MM.1S (cell line): Measurements from ENCODE around the gene XYLT2.
"Not testable (repeated sequence)": the region's sequence is repeated elsewhere in the genome, so short reads cannot be mapped to it uniquely, and the experiment has no call there.

ENCODE experiments used
- DNase-seq: peaks from one replicate; pipeline ENCODE4 v3.0.0-alpha.2; 2015
- H2AFZ ChIP-seq: fragments of 300-600 bp; sonication (generic); 2 replicates; pipeline ENCODE4 v1.6.0; 2016; ENCODE audit warnings: antibody characterized with exemption, low read length
- H3F3A ChIP-seq: fragments of 300-600 bp; sonication (generic); 2 replicates; pipeline ENCODE4 v1.6.1; 2016; ENCODE audit warnings: mild to moderate bottlenecking, antibody characterized with exemption, low read length, moderate library complexity, mixed read lengths; ENCODE audit not compliant: insufficient read depth
- H3K27ac ChIP-seq: fragments of 300-600 bp; sonication (generic); 2 replicates; pipeline ENCODE4 v1.5.1; 2016; ENCODE audit warnings: mild to moderate bottlenecking, low read length
- H3K27me3 ChIP-seq: fragments of 300-600 bp; sonication (generic); replicated peaks from 2 replicates; pipeline ENCODE4 v1.6.0; 2016; ENCODE audit warnings: low read length; ENCODE audit not compliant: insufficient read depth
- H3K36me3 ChIP-seq: fragments of 300-600 bp; sonication (generic); replicated peaks from 2 replicates; pipeline ENCODE4 v1.6.1; 2016; ENCODE audit warnings: mild to moderate bottlenecking, low read length, mixed read lengths; ENCODE audit not compliant: insufficient read depth
- H3K4me1 ChIP-seq: fragments of 300-600 bp; sonication (generic); 2 replicates; pipeline ENCODE4 v1.6.1; 2016; ENCODE audit warnings: low read length, mixed read lengths
- H3K4me2 ChIP-seq: fragments of 300-600 bp; sonication (generic); 2 replicates; pipeline ENCODE4 v1.6.0; 2016; ENCODE audit warnings: low read depth, low read length
- H3K4me3 ChIP-seq: fragments of 300-600 bp; sonication (generic); 2 replicates; pipeline ENCODE4 v1.5.1; 2016; ENCODE audit warnings: low read length, mixed read lengths
- H3K79me2 ChIP-seq: fragments of 300-600 bp; sonication (generic); 2 replicates; pipeline ENCODE4 v1.6.1; 2016; ENCODE audit warnings: mixed run types, low read length, mixed read lengths
- H3K9ac ChIP-seq: fragments of 300-600 bp; sonication (generic); 2 replicates; pipeline ENCODE4 v1.6.1; 2016; ENCODE audit warnings: low read length, mixed read lengths
- H3K9me2 ChIP-seq: fragments of 300-600 bp; sonication (generic); replicated peaks from 2 replicates; pipeline ENCODE4 v1.6.1; 2016; ENCODE audit warnings: mild to moderate bottlenecking, low read length, mixed read lengths; ENCODE audit not compliant: insufficient read depth
- H3K9me3 ChIP-seq: fragments of 300-600 bp; sonication (generic); replicated peaks from 2 replicates; pipeline ENCODE4 v1.6.1; 2016; ENCODE audit warnings: mild to moderate bottlenecking, low read length, mixed read lengths; ENCODE audit not compliant: insufficient read depth
- H4K20me1 ChIP-seq: fragments of 300-600 bp; sonication (generic); 2 replicates; pipeline ENCODE4 v1.6.1; 2016; ENCODE audit warnings: mild to moderate bottlenecking, low read length, moderate library complexity, mixed read lengths; ENCODE audit not compliant: insufficient read depth
- EZH2 ChIP-seq: fragments of 300-600 bp; sonication (generic); optimal IDR thresholded peaks from 2 replicates; pipeline ENCODE3; 2017; ENCODE audit warnings: low read depth, mild to moderate bottlenecking, antibody characterized with exemption, low read length, mixed read lengths
- EZH2phosphoT487 ChIP-seq: fragments of 300-600 bp; sonication (generic); IDR thresholded peaks from 2 replicates; pipeline ENCODE4 v1.6.1; 2018; ENCODE audit warnings: antibody characterized with exemption, low read length
- TF ChIP-seq, protein P1 (sequence below): fragments of 300-600 bp; sonication (generic); IDR thresholded peaks from 2 replicates; pipeline ENCODE4 v1.5.1; 2016; ENCODE audit warnings: antibody characterized with exemption, low read length, mixed read lengths

XYLT2 gene

DNA sequence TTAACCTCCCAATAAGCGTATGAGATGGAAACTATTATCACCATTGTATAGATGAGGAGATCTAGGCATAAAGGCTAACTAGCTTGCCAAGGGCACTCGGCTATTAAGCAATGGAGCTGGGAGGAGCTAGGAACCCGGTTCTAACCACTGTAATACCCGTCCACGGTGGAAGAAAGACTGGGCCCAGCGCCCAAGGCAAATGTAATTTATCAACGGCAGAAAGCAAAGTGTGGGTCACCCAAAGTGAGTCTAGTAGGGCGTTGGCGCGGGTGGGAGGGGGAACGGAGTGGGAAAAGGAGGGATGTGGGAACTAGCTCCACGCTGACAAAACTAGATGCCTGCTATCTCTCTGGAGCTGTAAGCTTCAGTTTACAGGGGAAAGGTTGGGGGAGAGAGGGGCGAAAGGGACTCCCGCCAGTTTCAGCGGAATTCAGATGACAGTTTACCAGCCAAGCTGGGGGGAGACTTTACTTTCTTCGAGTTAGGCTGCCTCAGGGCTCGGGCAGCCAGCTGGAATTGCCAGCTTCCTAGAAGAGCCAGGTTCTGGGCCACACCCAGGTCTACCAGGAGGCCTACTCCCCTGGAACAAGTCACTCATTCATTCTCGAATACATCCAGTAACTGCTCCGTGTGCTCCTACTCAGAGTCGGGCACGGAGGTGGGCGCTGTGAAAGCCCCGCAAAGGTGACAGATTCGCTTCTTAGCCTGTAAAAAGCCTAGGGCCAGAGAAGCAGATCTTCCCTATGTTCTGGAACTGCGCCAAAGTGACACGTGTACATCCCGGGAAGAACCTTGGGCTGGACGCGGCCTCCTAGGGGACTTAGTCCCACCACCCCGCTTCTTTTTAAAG, 50.6 kb downstream of the XYLT2 start:
- peaks cover 23% of the 10 kb centered on the region; the same call in 1 of the 2 replicates for H3F3A ChIP-seq
- TF ChIP-seq EZH2 (no peak), EZH2phosphoT487 (no peak)
- TF ChIP-seq, protein P1, sequence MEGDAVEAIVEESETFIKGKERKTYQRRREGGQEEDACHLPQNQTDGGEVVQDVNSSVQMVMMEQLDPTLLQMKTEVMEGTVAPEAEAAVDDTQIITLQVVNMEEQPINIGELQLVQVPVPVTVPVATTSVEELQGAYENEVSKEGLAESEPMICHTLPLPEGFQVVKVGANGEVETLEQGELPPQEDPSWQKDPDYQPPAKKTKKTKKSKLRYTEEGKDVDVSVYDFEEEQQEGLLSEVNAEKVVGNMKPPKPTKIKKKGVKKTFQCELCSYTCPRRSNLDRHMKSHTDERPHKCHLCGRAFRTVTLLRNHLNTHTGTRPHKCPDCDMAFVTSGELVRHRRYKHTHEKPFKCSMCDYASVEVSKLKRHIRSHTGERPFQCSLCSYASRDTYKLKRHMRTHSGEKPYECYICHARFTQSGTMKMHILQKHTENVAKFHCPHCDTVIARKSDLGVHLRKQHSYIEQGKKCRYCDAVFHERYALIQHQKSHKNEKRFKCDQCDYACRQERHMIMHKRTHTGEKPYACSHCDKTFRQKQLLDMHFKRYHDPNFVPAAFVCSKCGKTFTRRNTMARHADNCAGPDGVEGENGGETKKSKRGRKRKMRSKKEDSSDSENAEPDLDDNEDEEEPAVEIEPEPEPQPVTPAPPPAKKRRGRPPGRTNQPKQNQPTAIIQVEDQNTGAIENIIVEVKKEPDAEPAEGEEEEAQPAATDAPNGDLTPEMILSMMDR = no peak
- H3K27me3 ChIP-seq = no peaks in the 10 kb centered on the region
- H2AFZ ChIP-seq = no peak overlapping the region
- no peaks in the 10 kb centered on the region for H3K9me3 ChIP-seq
- peaks cover 54% of the 10 kb centered on the region for H3K79me2 ChIP-seq
- H3K36me3 ChIP-seq = peaks cover 25% of the 10 kb centered on the region; the same call in 1 of the 2 replicates
- no peaks in the 10 kb centered on the region for H4K20me1 ChIP-seq
- H3K9me2 ChIP-seq = no peaks in the 10 kb centered on the region
- peak overlapping the region; percentile 89 for H3K4me2 ChIP-seq
- H3K4me3 ChIP-seq = peak overlapping the region; percentile 98
- peaks cover 31% of the 10 kb centered on the region for H3K4me1 ChIP-seq
- H3K9ac ChIP-seq = peak overlapping the region; percentile 99
- peak; percentile 19 for DNase-seq
- H3K27ac ChIP-seq = peak overlapping the region; percentile 53; the same call in 1 of the 2 replicates

DNA sequence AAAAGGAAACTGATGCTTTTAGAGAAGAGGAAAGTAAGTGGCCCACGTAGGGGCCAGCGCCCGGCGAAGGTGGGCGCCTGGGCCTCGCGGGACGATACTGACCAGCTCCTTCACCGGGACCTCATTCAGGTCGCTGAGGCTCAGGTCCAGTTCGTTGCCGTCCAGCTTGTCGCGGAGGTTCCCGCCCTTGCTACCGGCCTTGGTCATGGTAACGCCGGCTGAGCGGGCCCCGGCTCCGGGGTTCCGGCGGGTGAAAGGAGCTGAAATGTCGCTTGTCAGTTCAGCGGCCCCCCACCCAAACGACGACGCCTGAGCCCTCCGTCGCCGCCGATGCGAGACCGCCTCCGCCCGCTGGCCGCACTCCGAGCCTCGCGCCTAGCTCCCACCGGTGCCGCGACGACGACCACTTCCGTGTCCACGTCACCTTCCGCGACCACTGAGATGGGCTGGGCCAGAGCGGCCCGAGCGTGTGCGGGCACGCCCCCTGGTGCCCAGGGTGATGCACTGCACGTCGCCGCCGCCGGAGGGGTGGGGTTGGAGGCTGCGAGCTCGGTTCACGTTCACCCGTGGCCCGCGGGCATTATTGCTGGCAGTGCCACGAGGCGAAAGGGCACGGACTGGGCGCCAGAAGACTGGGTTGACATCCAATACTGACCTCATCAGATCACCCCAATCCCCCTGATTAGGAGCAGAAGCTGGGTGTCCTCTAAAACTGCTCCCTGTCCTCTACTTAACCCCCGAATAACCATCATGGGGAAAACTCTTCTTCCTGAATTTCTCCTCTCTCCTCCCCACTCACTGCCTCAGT, 51.4 kb downstream of the XYLT2 start, which contains the start of gene LRRC59:
TSS of gene LRRC59 (minus strand) at position 413 of the 808 bp plus-strand sequence. CDS start at position 207, 206 bp downstream.
- Histone ChIP-seq H3K79me2 (peaks cover 51% of the 10 kb centered on the region), H3K27me3 (no peaks in the 10 kb centered on the region), H3F3A (0 out of 2 replicates have a peak, but pooled peaks cover 15% of the 10 kb centered on the region), H4K20me1 (no peaks in the 10 kb centered on the region), H3K36me3 (peaks cover 20% of the 10 kb centered on the region; the same call in 1 of the 2 replicates), H3K9me3 (no peaks in the 10 kb centered on the region), H2AFZ (peak within 1 kb of the TSS; percentile 92), H3K4me1 (peaks cover 24% of the 10 kb centered on the region), H3K9ac (peak within 1 kb of the TSS; percentile 99), H3K4me3 (peak within 1 kb of the TSS; percentile 98), H3K9me2 (no peaks in the 10 kb centered on the region), H3K27ac (peak within 1 kb of the TSS; percentile 53; the same call in 1 of the 2 replicates), H3K4me2 (peak within 1 kb of the TSS; percentile 89)
- DNase-seq = peak; percentile 81
- TF ChIP-seq, protein P1 = peak; percentile 97
- TF ChIP-seq EZH2phosphoT487 = no peak

DNA sequence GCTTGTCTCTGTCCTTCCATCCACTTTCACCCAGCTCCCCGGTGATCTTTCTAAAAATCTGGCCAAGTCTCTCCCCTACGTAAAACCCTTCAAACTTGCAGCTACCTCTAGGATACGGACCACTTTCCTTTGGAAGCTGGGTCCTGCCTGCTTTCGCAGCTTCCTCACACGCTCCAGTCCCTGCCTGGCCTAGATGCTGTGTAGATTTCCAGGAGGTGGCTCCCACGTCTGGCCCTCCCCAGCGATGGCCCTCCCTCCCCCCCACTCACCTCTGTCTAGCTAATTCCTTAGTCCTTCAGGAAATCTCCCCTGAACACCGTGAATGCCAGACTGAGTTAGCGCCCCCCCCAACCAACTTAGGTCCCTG, 52.0 kb downstream of the XYLT2 start:
- Histone ChIP-seq H3K27me3 (no peaks in the 10 kb centered on the region), H4K20me1 (no peaks in the 10 kb centered on the region), H3F3A (0 out of 2 replicates have a peak, but pooled peaks cover 10% of the 10 kb centered on the region), H3K9ac (peak overlapping the region; percentile 35; the same call in 1 of the 2 replicates), H3K79me2 (peaks cover 46% of the 10 kb centered on the region), H3K4me2 (peak overlapping the region; percentile 89), H3K4me3 (peak overlapping the region; percentile 98), H3K27ac (no peak overlapping the region), H3K9me2 (no peaks in the 10 kb centered on the region), H3K4me1 (peaks cover 20% of the 10 kb centered on the region), H2AFZ (peak overlapping the region; percentile 92), H3K9me3 (no peaks in the 10 kb centered on the region), H3K36me3 (peaks cover 14% of the 10 kb centered on the region; the same call in 1 of the 2 replicates)
- no peak for DNase-seq
- TF ChIP-seq EZH2 = no peak
- TF ChIP-seq EZH2phosphoT487 = no peak
- TF ChIP-seq, protein P1 = no peak

DNA sequence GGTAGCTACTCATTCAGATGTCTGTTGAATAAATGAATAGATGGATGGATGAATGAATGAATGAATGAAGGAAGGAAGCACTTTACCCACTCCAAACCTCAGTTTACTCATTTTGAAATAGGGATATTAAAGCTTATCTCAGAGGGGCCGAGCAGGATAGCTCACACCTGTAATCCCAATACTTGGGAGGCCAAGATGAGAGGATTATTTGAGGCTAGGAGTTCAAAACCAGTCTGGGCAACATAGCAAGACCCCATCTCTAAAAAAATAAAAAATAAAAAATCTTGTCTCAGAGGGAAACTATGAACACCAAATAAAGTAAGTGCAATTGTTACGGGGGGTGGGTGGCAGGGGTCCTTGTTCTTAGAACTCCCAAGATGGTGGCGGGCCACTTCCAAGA, 52.7 kb downstream of the XYLT2 start:
- Histone ChIP-seq H3K4me1 (peaks cover 13% of the 10 kb centered on the region), H3K79me2 (peaks cover 38% of the 10 kb centered on the region)
- H3K9me2 ChIP-seq, H3K27ac ChIP-seq, H3K9me3 ChIP-seq, H2AFZ ChIP-seq, H3K4me2 ChIP-seq, H3K4me3 ChIP-seq, DNase-seq, H3K27me3 ChIP-seq, H3F3A ChIP-seq, H3K36me3 ChIP-seq, H4K20me1 ChIP-seq, H3K9ac ChIP-seq: not testable (repeated sequence)

DNA sequence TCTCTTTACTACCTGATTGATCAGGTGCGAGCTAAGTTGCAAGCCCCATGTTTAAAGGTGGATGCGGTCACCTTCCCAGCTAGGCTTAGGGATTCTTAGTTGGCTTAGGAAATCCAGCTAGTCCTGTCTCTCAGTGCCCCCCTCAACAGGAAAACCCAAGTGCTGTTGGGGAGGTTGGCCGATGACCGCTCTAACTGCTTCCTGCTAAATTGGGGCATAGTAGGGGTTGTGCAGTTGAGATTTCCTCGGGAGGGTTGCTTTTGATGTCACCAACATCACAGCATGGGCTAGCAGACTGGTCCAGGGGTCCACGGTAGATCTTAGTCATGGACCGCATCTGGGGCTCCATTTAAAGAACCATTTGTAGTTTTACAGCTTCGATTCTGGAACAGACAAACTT, 53.7 kb downstream of the XYLT2 start:
- H3K9me2 ChIP-seq, H3K4me2 ChIP-seq, DNase-seq, H3K36me3 ChIP-seq, H3K4me3 ChIP-seq, H4K20me1 ChIP-seq, H3K9ac ChIP-seq, H2AFZ ChIP-seq, H3K9me3 ChIP-seq, H3K27me3 ChIP-seq, H3F3A ChIP-seq, H3K27ac ChIP-seq: not testable (repeated sequence)
- H3K4me1 ChIP-seq = peaks cover 11% of the 10 kb centered on the region
- peaks cover 29% of the 10 kb centered on the region for H3K79me2 ChIP-seq
